ENCODE data around the gene MUC4.
"Not testable (repeated sequence)": the region's sequence is repeated elsewhere in the genome, so short reads cannot be mapped to it uniquely, and the experiment has no call there.

The MUC4 gene

DNA sequence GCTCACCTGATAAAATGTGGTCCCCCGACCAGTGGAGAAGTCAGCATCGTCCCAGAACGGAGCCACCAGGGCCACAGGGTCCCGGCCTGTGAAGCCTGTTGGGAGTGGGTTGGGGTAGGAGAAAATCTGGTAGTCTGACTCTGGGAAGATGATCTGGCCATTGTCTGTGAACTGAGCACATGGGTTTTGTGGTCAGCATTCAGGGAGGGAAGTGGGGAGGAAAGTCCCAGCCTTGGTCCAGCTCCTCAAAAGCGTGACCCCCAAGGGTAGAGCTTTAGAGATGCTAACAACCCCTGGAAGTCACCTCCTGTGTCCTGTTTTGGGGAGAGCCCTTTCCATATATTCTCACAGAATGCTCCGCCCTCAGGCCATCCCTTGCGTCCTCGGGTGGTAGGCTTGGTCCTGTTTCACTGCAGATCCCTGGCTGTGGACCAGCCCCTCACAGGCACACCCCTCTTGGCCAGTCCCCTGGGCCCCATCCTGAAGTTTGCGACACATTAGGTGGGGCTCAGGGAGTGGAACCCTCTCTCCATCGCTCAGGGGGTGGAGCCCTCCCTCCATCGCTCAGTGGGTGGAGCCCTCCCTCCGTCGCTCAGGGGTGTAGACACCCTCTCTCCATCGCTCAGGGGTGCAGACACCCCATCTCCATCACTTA lies 40.0 kb downstream of the MUC4 start:
- H3K9me3 ChIP-seq (ENCODE audit: insufficient read depth, low read length) = no peaks in the 10 kb centered on the region
- no peaks in the 10 kb centered on the region for H3K79me2 ChIP-seq (ENCODE audit: insufficient read depth, low read length)

DNA sequence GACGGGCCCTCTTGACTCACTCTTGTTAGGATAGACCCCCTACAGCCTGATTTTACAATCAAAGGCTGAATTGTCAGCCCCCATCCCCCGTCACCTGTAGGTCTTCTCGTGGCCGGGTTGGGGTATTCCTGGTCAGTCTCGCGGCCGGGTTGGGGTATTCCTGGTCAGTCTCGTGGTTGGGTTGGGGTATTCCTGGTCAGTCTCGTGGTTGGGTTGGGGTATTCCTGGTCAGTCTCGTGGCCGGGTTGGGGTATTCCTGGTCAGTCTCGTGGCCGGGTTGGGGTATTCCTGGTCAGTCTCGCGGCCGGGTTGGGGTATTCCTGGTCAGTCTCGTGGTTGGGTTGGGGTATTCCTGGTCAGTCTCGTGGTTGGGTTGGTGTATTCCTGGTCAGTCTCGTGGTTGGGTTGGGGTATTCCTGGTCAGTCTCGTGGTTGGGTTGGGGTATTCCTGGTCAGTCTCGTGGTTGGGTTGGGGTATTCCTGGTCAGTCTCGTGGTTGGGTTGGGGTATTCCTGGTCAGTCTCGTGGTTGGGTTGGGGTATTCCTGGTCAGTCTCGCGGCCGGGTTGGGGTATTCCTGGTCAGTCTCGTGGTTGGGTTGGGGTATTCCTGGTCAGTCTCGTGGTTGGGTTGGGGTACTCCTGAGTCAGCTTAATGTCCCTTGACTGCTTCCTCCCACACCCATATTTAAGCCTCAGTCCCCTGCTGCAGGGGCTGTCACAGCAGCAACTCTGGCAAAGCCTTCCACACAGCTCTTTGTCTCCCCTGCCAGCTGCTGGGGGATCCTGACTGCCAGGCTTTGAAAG lies 40.7 kb downstream of the MUC4 start:
- H2AFZ ChIP-seq (ENCODE audit: low read depth, low read length, severe bottlenecking); H3K27me3 ChIP-seq (ENCODE audit: low read length); H3K79me2 ChIP-seq (ENCODE audit: insufficient read depth, low read length); H3K9me2 ChIP-seq (replicated peaks; ENCODE audit: insufficient read depth, low read length); H3K4me2 ChIP-seq (ENCODE audit: low read depth, low read length, poor library complexity, severe bottlenecking); H3K9ac ChIP-seq (ENCODE audit: low read length); H4K20me1 ChIP-seq (ENCODE audit: low read depth, low read length); H3K9me3 ChIP-seq (ENCODE audit: insufficient read depth, low read length); H3K27ac ChIP-seq (ENCODE audit: low read depth, low read length); H3K36me3 ChIP-seq (ENCODE audit: low read length); H3F3A ChIP-seq (ENCODE audit: insufficient read depth); H3K4me3 ChIP-seq (ENCODE audit: insufficient read depth, low read length, poor library complexity, severe bottlenecking): not testable (repeated sequence)

More for the DNA sequence above, 40.0 kb downstream of the MUC4 start:
- Histone ChIP-seq H3K27me3 (ENCODE audit: low read length) (no peaks in the 10 kb centered on the region), H2AFZ (ENCODE audit: low read depth, low read length, severe bottlenecking) (no peak overlapping the region), H3K9me2 (replicated peaks; ENCODE audit: insufficient read depth, low read length) (no peaks in the 10 kb centered on the region), H3F3A (ENCODE audit: insufficient read depth) (no peaks in the 10 kb centered on the region), H3K9ac (ENCODE audit: low read length) (no peak overlapping the region), H4K20me1 (ENCODE audit: low read depth, low read length) (no peaks in the 10 kb centered on the region), H3K27ac (ENCODE audit: low read depth, low read length) (no peak overlapping the region), H3K4me2 (ENCODE audit: low read depth, low read length, poor library complexity, severe bottlenecking) (no peak overlapping the region), H3K4me3 (ENCODE audit: insufficient read depth, low read length, poor library complexity, severe bottlenecking) (no peak overlapping the region), H3K36me3 (ENCODE audit: low read length) (no peaks in the 10 kb centered on the region)
- TF ChIP-seq, protein P1, sequence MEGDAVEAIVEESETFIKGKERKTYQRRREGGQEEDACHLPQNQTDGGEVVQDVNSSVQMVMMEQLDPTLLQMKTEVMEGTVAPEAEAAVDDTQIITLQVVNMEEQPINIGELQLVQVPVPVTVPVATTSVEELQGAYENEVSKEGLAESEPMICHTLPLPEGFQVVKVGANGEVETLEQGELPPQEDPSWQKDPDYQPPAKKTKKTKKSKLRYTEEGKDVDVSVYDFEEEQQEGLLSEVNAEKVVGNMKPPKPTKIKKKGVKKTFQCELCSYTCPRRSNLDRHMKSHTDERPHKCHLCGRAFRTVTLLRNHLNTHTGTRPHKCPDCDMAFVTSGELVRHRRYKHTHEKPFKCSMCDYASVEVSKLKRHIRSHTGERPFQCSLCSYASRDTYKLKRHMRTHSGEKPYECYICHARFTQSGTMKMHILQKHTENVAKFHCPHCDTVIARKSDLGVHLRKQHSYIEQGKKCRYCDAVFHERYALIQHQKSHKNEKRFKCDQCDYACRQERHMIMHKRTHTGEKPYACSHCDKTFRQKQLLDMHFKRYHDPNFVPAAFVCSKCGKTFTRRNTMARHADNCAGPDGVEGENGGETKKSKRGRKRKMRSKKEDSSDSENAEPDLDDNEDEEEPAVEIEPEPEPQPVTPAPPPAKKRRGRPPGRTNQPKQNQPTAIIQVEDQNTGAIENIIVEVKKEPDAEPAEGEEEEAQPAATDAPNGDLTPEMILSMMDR (IDR thresholded peaks at IDR 0.05; ENCODE audit: insufficient read depth, low read length, poor library complexity, severe bottlenecking) = no peak
- TF ChIP-seq EZH2phosphoT487 (conservative IDR thresholded peaks at IDR 0.05; ENCODE audit: low read length) = no peak

DNA sequence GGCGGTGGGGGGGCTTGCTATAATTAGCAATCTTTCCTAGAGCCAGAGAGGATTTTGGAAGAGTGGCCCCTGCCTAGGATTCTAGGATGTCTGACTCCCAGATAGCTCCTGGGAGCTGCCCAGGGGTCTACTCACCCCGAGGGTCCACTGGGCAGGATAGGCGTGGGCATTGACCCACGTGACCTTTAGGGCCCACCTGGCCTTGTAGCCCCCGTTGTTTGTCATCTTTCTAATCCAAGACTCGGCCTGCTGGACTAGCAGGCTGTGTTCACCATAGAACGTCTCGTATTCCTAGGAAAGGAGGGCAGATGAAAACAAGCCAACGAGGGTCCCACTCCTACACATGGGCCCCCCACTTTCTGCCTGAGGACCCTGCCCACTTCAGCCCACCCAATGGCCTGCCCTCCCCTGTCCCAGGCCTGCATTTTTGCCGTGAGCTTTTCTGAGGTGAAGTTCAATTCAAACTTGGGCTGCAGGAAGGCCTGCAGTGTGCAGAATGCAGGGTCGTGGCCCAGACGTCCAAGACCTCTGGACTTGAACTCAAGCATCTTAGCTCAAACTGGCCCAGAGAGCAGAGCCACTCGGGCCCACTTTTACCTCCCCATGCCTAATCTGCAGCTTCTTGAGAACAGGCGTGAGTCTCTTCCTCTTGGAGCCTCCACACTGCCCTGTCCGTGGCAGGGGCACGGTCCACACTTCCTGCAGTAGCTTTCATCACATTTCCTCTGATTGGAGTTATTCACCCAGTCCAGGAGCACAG lies 41.5 kb downstream of the MUC4 start:
- Histone ChIP-seq H3K4me2 (ENCODE audit: low read depth, low read length, poor library complexity, severe bottlenecking) (no peak overlapping the region), H4K20me1 (ENCODE audit: low read depth, low read length) (no peaks in the 10 kb centered on the region), H3K4me3 (ENCODE audit: insufficient read depth, low read length, poor library complexity, severe bottlenecking) (no peak overlapping the region), H3F3A (ENCODE audit: insufficient read depth) (no peaks in the 10 kb centered on the region), H3K36me3 (ENCODE audit: low read length) (no peaks in the 10 kb centered on the region), H2AFZ (ENCODE audit: low read depth, low read length, severe bottlenecking) (no peak overlapping the region), H3K9me2 (replicated peaks; ENCODE audit: insufficient read depth, low read length) (no peaks in the 10 kb centered on the region), H3K27me3 (ENCODE audit: low read length) (no peaks in the 10 kb centered on the region), H3K27ac (ENCODE audit: low read depth, low read length) (no peak overlapping the region), H3K79me2 (ENCODE audit: insufficient read depth, low read length) (no peaks in the 10 kb centered on the region), H3K9ac (ENCODE audit: low read length) (no peak overlapping the region), H3K9me3 (ENCODE audit: insufficient read depth, low read length) (no peaks in the 10 kb centered on the region)
- TF ChIP-seq, protein P1 (IDR thresholded peaks at IDR 0.05; ENCODE audit: insufficient read depth, low read length, poor library complexity, severe bottlenecking) = no peak
- no peak for TF ChIP-seq EZH2phosphoT487 (conservative IDR thresholded peaks at IDR 0.05; ENCODE audit: low read length)

Data from SU-DHL-6 (cell line).